Tibial nerve (tissue), 4 donors: Measurements from ENCODE around the gene NKX2-2. TPM values are rescaled to one million over a fixed set of nuclear protein-coding genes. Genes with fewer than 3 reads are reported as not detected.

Experiments
- DNase-seq, 2 donors: peaks; one replicate each; pipeline ENCODE4 v3.0.0-alpha.2; 2019; ENCODE audit warnings: low spot score in 2 of 2
- H3K27ac ChIP-seq, 4 donors: fragments of 200-600 bp; sonication (generic) in 3 of 4; one replicate each; pipeline ENCODE4 v1.5.1; 2017 to 2019; ENCODE audit warnings: mild to moderate bottlenecking in 1 of 4
- H3K27me3 ChIP-seq, 2 donors: fragments of 200-600 bp; sonication (generic) in 1 of 2; one replicate each; pipeline versions ENCODE4 v1.5.1 to v1.6.0; 2017 to 2019
- H3K36me3 ChIP-seq, 3 donors: fragments of 200-600 bp; sonication (generic); one replicate each; pipeline ENCODE4 v1.5.1; 2018 to 2019
- H3K4me1 ChIP-seq, 4 donors: fragments of 200-600 bp; sonication (generic) in 3 of 4; one replicate each; pipeline ENCODE4 v1.5.1; 2017 to 2019
- H3K4me3 ChIP-seq, 4 donors: fragments of 200-600 bp; sonication (generic) in 3 of 4; one replicate each; pipeline ENCODE4 v1.5.1; 2017 to 2019; ENCODE audit warnings: mild to moderate bottlenecking in 1 of 4, moderate library complexity in 1 of 4
- H3K9me3 ChIP-seq, 4 donors: fragments of 200-600 bp; sonication (generic) in 3 of 4; one replicate each; pipeline ENCODE4 v1.5.1; 2017 to 2019
- EP300 ChIP-seq, 2 donors: sonication (generic); formaldehyde crosslinking; IDR thresholded peaks; one replicate each; pipeline ENCODE4 v1.6.1; 2017; ENCODE audit warnings: antibody characterized with exemption in 2 of 2, mild to moderate bottlenecking in 1 of 2
- POLR2A ChIP-seq, 2 donors: fragments of 450-650 bp; IDR thresholded peaks; one replicate each; pipeline ENCODE4 v1.6.1; 2017; ENCODE audit warnings: antibody characterized with exemption in 2 of 2, mild to moderate bottlenecking in 2 of 2, moderate library complexity in 2 of 2
- WGBS, 2 donors: methylation state at CpG; one replicate each; pipeline ENCODE4 v1.1.5; 2018; 5-methylcytosine and 5-hydroxymethylcytosine counted together
- total RNA-seq, 4 donors: library from RNA; depleted of rRNA; stranded (reverse); fragments of >200 nt; gene quantifications; one replicate each; pipeline ENCODE4 v1.1.0, GENCODE V29; 2016
- TF ChIP-seq, protein P1 (sequence below), 5 experiments: fragments of 200-600 bp in 3 of 5; fragments of 450-650 bp in 2 of 5; sonication (generic) in 3 of 5; IDR thresholded peaks; one replicate each; pipeline ENCODE4 v1.5.1; 2016 to 2019; ENCODE audit warnings: antibody characterized with exemption in 5 of 5, mild to moderate bottlenecking in 3 of 5, moderate library complexity in 2 of 5

NKX2-2 gene
- total RNA-seq, 4 donors from 2014 or later = not detected

DNA sequence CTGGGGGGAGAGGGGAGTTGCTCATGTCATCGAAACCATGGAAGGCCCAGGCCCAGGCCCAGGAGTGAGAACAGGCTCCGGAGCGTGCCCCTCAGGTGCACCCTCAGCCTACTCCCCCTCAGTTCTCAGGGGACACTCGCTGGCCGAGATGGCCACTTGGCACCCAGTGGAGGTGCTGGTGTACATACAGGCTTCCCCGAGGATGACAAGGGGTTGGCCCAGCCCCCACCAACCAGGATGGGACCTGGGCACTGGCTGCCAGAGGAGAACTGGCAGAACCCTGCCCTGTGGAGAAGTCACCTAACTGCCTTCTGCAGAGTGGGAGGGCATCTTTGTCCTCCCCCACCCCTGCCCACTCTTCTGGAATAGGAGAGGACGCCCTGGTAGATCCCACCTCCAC lies 9.5 kb downstream of the NKX2-2 start:
- peaks cover 0 to 33% (median 11%) of the 10 kb centered on the region in 4 donors for H3K4me1 ChIP-seq

DNA sequence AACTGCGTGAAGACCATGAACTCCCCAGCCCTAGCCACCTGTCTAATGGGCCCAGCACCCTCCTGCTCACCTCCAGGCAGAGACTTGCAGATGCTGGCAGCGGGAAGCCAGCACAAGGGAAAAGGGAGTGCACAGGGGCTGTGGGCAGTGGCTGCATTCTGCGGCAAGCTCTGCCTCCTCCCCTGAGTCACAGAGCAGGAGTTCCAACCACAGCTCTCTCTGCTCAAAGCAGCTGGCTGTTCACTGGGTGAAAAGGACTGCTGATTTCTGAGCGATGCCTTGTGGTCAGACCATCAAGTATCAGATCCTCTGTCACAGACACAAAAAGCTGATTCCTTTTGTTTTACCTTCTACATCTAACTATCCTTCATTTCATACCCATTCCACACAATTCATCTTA lies 10.5 kb downstream of the NKX2-2 start:
- TF ChIP-seq, protein P1, sequence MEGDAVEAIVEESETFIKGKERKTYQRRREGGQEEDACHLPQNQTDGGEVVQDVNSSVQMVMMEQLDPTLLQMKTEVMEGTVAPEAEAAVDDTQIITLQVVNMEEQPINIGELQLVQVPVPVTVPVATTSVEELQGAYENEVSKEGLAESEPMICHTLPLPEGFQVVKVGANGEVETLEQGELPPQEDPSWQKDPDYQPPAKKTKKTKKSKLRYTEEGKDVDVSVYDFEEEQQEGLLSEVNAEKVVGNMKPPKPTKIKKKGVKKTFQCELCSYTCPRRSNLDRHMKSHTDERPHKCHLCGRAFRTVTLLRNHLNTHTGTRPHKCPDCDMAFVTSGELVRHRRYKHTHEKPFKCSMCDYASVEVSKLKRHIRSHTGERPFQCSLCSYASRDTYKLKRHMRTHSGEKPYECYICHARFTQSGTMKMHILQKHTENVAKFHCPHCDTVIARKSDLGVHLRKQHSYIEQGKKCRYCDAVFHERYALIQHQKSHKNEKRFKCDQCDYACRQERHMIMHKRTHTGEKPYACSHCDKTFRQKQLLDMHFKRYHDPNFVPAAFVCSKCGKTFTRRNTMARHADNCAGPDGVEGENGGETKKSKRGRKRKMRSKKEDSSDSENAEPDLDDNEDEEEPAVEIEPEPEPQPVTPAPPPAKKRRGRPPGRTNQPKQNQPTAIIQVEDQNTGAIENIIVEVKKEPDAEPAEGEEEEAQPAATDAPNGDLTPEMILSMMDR (IDR thresholded peaks at IDR 0.05) = no peak
- TF ChIP-seq POLR2A (IDR thresholded peaks at IDR 0.05) (no peak), EP300 (IDR thresholded peaks at IDR 0.05) (no peak)
- no peaks in the 10 kb centered on the region for H3K36me3 ChIP-seq
- WGBS, 2 donors = 42 to 78% methylated on average over 3 to 4 of the region's 4 CpGs
- H3K4me3 ChIP-seq = no peak overlapping the region
- H3K27ac ChIP-seq = no peak overlapping the region
- no peak for DNase-seq
- peaks cover 0 to 88% of the 10 kb centered on the region in 2 donors for H3K27me3 ChIP-seq
- H3K4me1 ChIP-seq = peaks cover 0 to 27% (median 11%) of the 10 kb centered on the region in 4 donors
- no peaks in the 10 kb centered on the region for H3K9me3 ChIP-seq

More for the DNA sequence above, 9.5 kb downstream of the NKX2-2 start:
- H3K36me3 ChIP-seq = no peaks in the 10 kb centered on the region
- H3K4me3 ChIP-seq = no peak overlapping the region
- no peaks in the 10 kb centered on the region for H3K9me3 ChIP-seq
- no peak overlapping the region for H3K27ac ChIP-seq
- WGBS, 2 donors = 70 to 81% methylated on average over 7 of the region's 7 CpGs
- TF ChIP-seq EP300 (IDR thresholded peaks at IDR 0.05) = no peak
- TF ChIP-seq POLR2A (IDR thresholded peaks at IDR 0.05) = no peak
- TF ChIP-seq, protein P1 (IDR thresholded peaks at IDR 0.05) = no peak
- H3K27me3 ChIP-seq = peaks cover 0 to 88% of the 10 kb centered on the region in 2 donors
- no peak for DNase-seq

DNA sequence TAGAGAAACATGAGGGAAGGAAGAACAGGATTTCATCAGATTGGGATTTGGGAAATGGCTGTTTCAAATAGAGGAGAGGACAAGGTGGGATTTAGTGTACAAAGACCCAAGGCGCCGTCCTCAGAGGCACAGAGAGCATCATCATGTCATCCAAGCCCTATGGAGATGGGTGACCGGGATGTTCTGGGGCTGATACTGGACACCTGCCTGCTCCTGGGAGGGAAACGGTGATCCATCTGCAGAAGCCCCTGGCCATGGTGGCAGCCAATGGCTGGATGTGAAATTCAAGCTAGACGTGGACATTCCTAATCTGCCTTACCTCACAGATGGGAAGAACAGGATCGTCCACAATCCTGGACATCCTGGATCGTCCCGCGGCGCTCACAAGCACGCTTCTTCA lies 12.7 kb downstream of the NKX2-2 start:
- no peak for DNase-seq
- peaks cover 0 to 13% (median 9%) of the 10 kb centered on the region in 4 donors for H3K4me1 ChIP-seq
- no peaks in the 10 kb centered on the region for H3K36me3 ChIP-seq
- H3K27me3 ChIP-seq = peaks cover 0 to 70% of the 10 kb centered on the region in 2 donors
- H3K4me3 ChIP-seq = no peak overlapping the region
- TF ChIP-seq EP300 (IDR thresholded peaks at IDR 0.05) (no peak), POLR2A (IDR thresholded peaks at IDR 0.05) (no peak)
- TF ChIP-seq, protein P1 (IDR thresholded peaks at IDR 0.05) = no peak
- H3K27ac ChIP-seq = no peak overlapping the region
- 92 to 93% methylated on average over 11 of the region's 11 CpGs for WGBS, 2 donors
- H3K9me3 ChIP-seq = no peaks in the 10 kb centered on the region

DNA sequence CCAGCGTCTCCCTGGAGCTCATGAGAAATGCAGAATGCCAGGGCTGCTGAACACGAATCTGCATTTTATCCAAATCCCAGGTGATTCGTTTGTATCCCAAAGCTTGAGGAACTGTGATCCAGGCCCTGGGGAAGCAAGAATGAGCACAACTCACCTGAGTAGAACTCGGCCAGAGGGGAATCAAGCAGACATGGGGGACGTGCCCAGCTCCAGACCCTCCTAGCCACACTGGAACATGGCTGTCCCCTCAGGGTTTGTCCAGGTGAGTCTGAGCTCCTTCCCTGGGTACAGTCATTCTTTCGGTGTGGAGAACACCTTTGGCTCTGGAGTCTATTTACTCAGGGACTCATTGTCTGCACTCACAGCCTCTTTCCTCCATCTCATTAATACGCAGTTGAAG lies 13.3 kb downstream of the NKX2-2 start:
- H3K9me3 ChIP-seq = no peaks in the 10 kb centered on the region
- DNase-seq = no peak
- H3K36me3 ChIP-seq = no peaks in the 10 kb centered on the region
- TF ChIP-seq EP300 (IDR thresholded peaks at IDR 0.05) (no peak), POLR2A (IDR thresholded peaks at IDR 0.05) (no peak)
- TF ChIP-seq, protein P1 (IDR thresholded peaks at IDR 0.05) = no peak
- H3K27ac ChIP-seq = no peak overlapping the region
- peaks cover 0 to 7% (median 4%) of the 10 kb centered on the region in 4 donors for H3K4me1 ChIP-seq
- H3K27me3 ChIP-seq = peaks cover 0 to 64% of the 10 kb centered on the region in 2 donors
- 75 to 79% methylated on average over 7 of the region's 7 CpGs for WGBS, 2 donors
- no peak overlapping the region for H3K4me3 ChIP-seq

DNA sequence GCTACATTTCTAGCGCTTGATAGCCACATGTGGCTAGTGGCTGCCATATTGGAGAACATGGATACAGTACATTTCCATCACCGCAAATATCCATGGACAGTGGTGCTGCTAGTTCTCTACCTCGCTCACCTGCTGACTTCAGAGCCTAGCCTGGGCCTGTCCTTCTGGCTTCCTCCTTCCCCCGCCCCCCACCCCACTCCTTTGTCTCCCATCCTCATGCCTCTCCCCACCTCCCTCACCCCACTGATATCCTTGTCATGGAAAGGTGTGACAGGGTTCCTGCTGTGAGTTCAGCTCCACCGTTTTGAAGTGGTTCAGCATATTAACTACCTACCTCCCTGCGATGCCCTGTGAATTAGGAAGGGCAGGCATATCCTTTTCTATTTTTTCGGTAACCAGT lies 14.2 kb downstream of the NKX2-2 start:
- TF ChIP-seq POLR2A (IDR thresholded peaks at IDR 0.05) = no peak
- TF ChIP-seq EP300 (IDR thresholded peaks at IDR 0.05) = no peak
- TF ChIP-seq, protein P1 (IDR thresholded peaks at IDR 0.05) = no peak
- 72 to 76% methylated on average over 7 of the region's 7 CpGs for WGBS, 2 donors

More for the DNA sequence above, 14.2 kb downstream of the NKX2-2 start:
- Histone ChIP-seq H3K27ac (no peak overlapping the region), H3K9me3 (no peaks in the 10 kb centered on the region), H3K4me1 (no peaks in the 10 kb centered on the region), H3K4me3 (no peak overlapping the region), H3K27me3 (peaks cover 0 to 55% of the 10 kb centered on the region in 2 donors), H3K36me3 (no peaks in the 10 kb centered on the region)
- no peak for DNase-seq
